Karpas-422 (cell line): ENCODE results near the gene FRMD8. TPM values are rescaled to one million over a fixed set of nuclear protein-coding genes. Genes with fewer than 3 reads are reported as not detected.

Experiments
- DNase-seq: peaks from one replicate; pipeline ENCODE4 v3.0.0-alpha.2; 2015
- H2AFZ ChIP-seq: fragments of 200-600 bp; sonication (generic); 2 replicates; pipeline ENCODE4 v1.6.1; 2014; ENCODE audit warnings: antibody characterized with exemption, low read length, mixed read lengths
- H3K27ac ChIP-seq: fragments of 200-600 bp; sonication (generic); 2 replicates; pipeline ENCODE4 v1.5.1; 2014; ENCODE audit warnings: mild to moderate bottlenecking, low read length, moderate library complexity
- H3K27me3 ChIP-seq: fragments of 200-600 bp; sonication (generic); 2 replicates; pipeline ENCODE4 v1.6.1; 2014; ENCODE audit warnings: low read length, mixed read lengths
- H3K36me3 ChIP-seq: fragments of 200-600 bp; sonication (generic); 2 replicates; pipeline ENCODE4 v1.6.1; 2014; ENCODE audit warnings: low read length, mixed read lengths; ENCODE audit not compliant: insufficient read depth
- H3K4me1 ChIP-seq: fragments of 200-600 bp; sonication (generic); 2 replicates; pipeline ENCODE4 v1.6.1; 2014; ENCODE audit warnings: mild to moderate bottlenecking, low read length, mixed read lengths
- H3K4me2 ChIP-seq: fragments of 200-600 bp; sonication (generic); 2 replicates; pipeline ENCODE4 v1.6.1; 2014; ENCODE audit warnings: low read length, low read depth, mild to moderate bottlenecking; ENCODE audit not compliant: poor library complexity, severe bottlenecking
- H3K4me3 ChIP-seq: fragments of 200-600 bp; sonication (generic); 2 replicates; pipeline ENCODE4 v1.5.1; 2014; ENCODE audit warnings: mild to moderate bottlenecking, antibody characterized with exemption, low read length, mixed read lengths
- H3K79me2 ChIP-seq: fragments of 200-600 bp; sonication (generic); 2 replicates; pipeline ENCODE4 v1.6.1; 2014; ENCODE audit warnings: mild to moderate bottlenecking, low read length, mixed read lengths
- H3K9ac ChIP-seq: fragments of 200-600 bp; sonication (generic); 2 replicates; pipeline ENCODE4 v1.6.0; 2014; ENCODE audit warnings: low read length
- H3K9me2 ChIP-seq: fragments of 200-600 bp; sonication (generic), shearing (Covaris generic); replicated peaks from 2 replicates; pipeline ENCODE4 v1.6.0; 2014; ENCODE audit warnings: mild to moderate bottlenecking, low read length, moderate library complexity; ENCODE audit not compliant: insufficient read depth
- H3K9me3 ChIP-seq: fragments of 300-700, 200-600 bp; sonication (generic); 2 replicates; pipeline ENCODE4 v1.6.1; 2014; ENCODE audit warnings: low read length, mixed read lengths
- H4K20me1 ChIP-seq: fragments of 200-600 bp; sonication (generic); 2 replicates; pipeline ENCODE4 v1.6.1; 2014; ENCODE audit warnings: mild to moderate bottlenecking, antibody characterized with exemption, low read length, low read depth; ENCODE audit not compliant: insufficient read depth
- total RNA-seq: library from RNA; depleted of rRNA; stranded (reverse); fragments of >200 nt; shearing (Covaris generic); gene quantifications from 2 replicates; pipeline ENCODE4 v1.2.3, GENCODE V29; 2014; ENCODE audit warnings: low replicate concordance; rRNA removed

FRMD8 gene
- total RNA-seq, result 48.5 and 102 TPM in 2 replicates

- peak; percentile 92 for DNase-seq
- Histone ChIP-seq H3K4me1 (peaks cover 46% of the 10 kb centered on the region), H3K4me2 (peak within 1 kb of the TSS; percentile 100), H2AFZ (peak within 1 kb of the TSS; percentile 59; the same call in 1 of the 2 replicates), H3K79me2 (peaks cover 30% of the 10 kb centered on the region), H3K27ac (peak within 1 kb of the TSS; percentile 71), H3K36me3 (0 out of 2 replicates have a peak, but pooled peaks cover 3% of the 10 kb centered on the region), H3K9ac (peak within 1 kb of the TSS; percentile 97), H4K20me1 (no peaks in the 10 kb centered on the region), H3K4me3 (peak within 1 kb of the TSS; percentile 98), H3K9me2 (no peaks in the 10 kb centered on the region), H3K9me3 (no peaks in the 10 kb centered on the region), H3K27me3 (no peaks in the 10 kb centered on the region)
These were observed at the start of gene FRMD8 for GRCh38 chr11:65386307-65387140. Gene FRMD8 (plus strand): TSS chr11:65386637. CDS start chr11:65387037, 400 bp downstream.

DNA sequence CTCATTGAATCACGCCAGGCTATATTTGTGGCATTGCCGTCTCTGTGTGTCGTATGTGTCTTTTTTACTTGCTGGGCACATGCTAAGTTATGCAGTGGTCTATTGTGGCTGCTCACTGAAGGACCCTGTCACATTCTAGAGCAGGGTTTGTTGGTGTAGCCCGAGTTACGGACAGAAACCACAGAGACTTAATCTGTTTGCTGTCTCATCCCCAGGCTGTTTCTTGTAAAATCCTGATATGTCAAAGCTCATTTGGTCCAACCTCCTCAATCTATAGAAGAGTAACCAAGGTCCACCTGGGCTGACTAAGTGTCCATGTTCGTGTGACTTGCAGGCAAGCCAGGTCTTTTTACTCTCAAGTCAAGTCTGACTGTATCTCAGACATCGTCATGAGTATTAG is 47.8 kb upstream of the FRMD8 start:
- Histone ChIP-seq H4K20me1 (no peaks in the 10 kb centered on the region), H3K9me2 (no peaks in the 10 kb centered on the region), H3K4me2 (no peak overlapping the region), H3K27me3 (no peaks in the 10 kb centered on the region), H3K4me3 (no peak overlapping the region), H3K4me1 (peaks cover 18% of the 10 kb centered on the region), H3K79me2 (peaks cover 64% of the 10 kb centered on the region), H3K36me3 (peaks cover 22% of the 10 kb centered on the region; the same call in 1 of the 2 replicates), H3K9me3 (no peaks in the 10 kb centered on the region), H3K27ac (no peak overlapping the region), H2AFZ (no peak overlapping the region), H3K9ac (no peak overlapping the region)
- no peak for DNase-seq

DNA sequence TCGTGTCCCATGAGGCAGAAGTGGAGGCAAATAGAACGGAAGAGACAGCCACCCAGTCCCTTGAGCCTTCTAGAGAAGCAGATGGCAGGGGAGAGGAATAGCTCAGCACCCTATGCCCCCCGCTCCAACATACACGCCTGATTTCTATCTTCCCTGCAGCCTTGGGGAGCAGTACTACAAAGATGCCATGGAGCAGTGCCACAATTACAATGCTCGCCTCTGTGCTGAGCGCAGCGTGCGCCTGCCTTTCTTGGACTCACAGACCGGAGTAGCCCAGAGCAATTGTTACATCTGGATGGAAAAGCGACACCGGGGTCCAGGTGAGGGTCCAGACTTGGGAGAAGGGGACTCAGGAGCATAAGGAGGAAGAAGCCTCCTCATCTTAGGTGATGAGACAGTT is 46.2 kb upstream of the FRMD8 start:
- Histone ChIP-seq H3K4me2 (no peak overlapping the region), H3K4me3 (no peak overlapping the region), H3K27ac (no peak overlapping the region), H3K36me3 (peaks cover 30% of the 10 kb centered on the region; the same call in 1 of the 2 replicates), H3K4me1 (peaks cover 10% of the 10 kb centered on the region), H2AFZ (no peak overlapping the region), H3K9me2 (no peaks in the 10 kb centered on the region), H3K9me3 (no peaks in the 10 kb centered on the region), H3K79me2 (peaks cover 48% of the 10 kb centered on the region), H3K9ac (no peak overlapping the region), H3K27me3 (no peaks in the 10 kb centered on the region), H4K20me1 (no peaks in the 10 kb centered on the region)
- no peak for DNase-seq

GRCh38 chr11:65341856-65342255 is 44.6 kb upstream of the FRMD8 start:
- Histone ChIP-seq H3K9me2 (no peaks in the 10 kb centered on the region), H3K79me2 (peaks cover 34% of the 10 kb centered on the region), H3K4me3 (no peak overlapping the region), H3K36me3 (peaks cover 43% of the 10 kb centered on the region; the same call in 1 of the 2 replicates), H3K4me1 (peaks cover 7% of the 10 kb centered on the region), H3K27ac (no peak overlapping the region), H3K9ac (no peak overlapping the region), H4K20me1 (no peaks in the 10 kb centered on the region), H3K4me2 (no peak overlapping the region), H2AFZ (no peak overlapping the region), H3K27me3 (no peaks in the 10 kb centered on the region), H3K9me3 (no peaks in the 10 kb centered on the region)
- DNase-seq, result no peak

GRCh38 chr11:65351511-65351910 is 34.9 kb upstream of the FRMD8 start:
- Histone ChIP-seq H3K9me2 (no peaks in the 10 kb centered on the region), H3K36me3 (peaks cover 19% of the 10 kb centered on the region; the same call in 1 of the 2 replicates), H3K27ac (no peak overlapping the region), H3K27me3 (no peaks in the 10 kb centered on the region), H3K4me3 (no peak overlapping the region), H3K79me2 (no peaks in the 10 kb centered on the region), H3K9ac (no peak overlapping the region; the same call in 1 of the 2 replicates), H3K4me1 (peaks cover 14% of the 10 kb centered on the region), H3K4me2 (no peak overlapping the region), H2AFZ (no peak overlapping the region), H4K20me1 (no peaks in the 10 kb centered on the region), H3K9me3 (no peaks in the 10 kb centered on the region)
- no peak for DNase-seq

DNA sequence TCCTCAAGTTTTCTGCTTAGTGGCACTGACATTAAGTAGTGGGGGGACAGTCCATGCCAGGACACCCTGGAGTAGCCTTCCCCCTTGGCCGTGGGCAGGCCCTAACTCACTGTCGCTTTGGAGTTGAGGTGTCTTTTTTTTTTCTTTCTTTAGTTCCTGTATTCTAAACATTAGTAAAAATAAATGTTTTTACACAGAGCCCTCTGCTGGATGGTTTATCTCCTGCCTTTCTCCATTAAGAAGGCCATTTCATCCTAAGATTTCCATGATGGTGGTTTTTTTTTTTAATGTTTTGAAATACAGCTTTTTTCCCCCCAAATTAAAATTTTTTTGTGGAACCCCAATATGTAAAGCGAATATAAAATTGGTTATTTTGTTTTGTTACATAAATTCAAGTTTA is 33.7 kb upstream of the FRMD8 start:
- no peak overlapping the region for H2AFZ ChIP-seq
- no peaks in the 10 kb centered on the region for H3K79me2 ChIP-seq
- H3K9me2 ChIP-seq, result no peaks in the 10 kb centered on the region
- peaks cover 17% of the 10 kb centered on the region; the same call in 1 of the 2 replicates for H3K36me3 ChIP-seq
- no peak overlapping the region for H3K27ac ChIP-seq
- H4K20me1 ChIP-seq, result no peaks in the 10 kb centered on the region
- H3K4me1 ChIP-seq, result peaks cover 14% of the 10 kb centered on the region
- DNase-seq, result peak; percentile 66
- H3K4me3 ChIP-seq, result no peak overlapping the region
- no peaks in the 10 kb centered on the region for H3K9me3 ChIP-seq
- no peaks in the 10 kb centered on the region for H3K27me3 ChIP-seq
- H3K4me2 ChIP-seq, result no peak overlapping the region
- H3K9ac ChIP-seq, result no peak overlapping the region

GRCh38 chr11:65353376-65353775 is 33.1 kb upstream of the FRMD8 start:
- no peaks in the 10 kb centered on the region for H4K20me1 ChIP-seq
- no peaks in the 10 kb centered on the region for H3K9me3 ChIP-seq
- H3K9me2 ChIP-seq, result no peaks in the 10 kb centered on the region
- no peak overlapping the region for H2AFZ ChIP-seq
- H3K4me2 ChIP-seq, result no peak overlapping the region
- H3K79me2 ChIP-seq, result no peaks in the 10 kb centered on the region
- H3K9ac ChIP-seq, result no peak overlapping the region
- H3K4me1 ChIP-seq, result peaks cover 14% of the 10 kb centered on the region
- H3K27me3 ChIP-seq, result no peaks in the 10 kb centered on the region
- no peak for DNase-seq
- H3K27ac ChIP-seq, result no peak overlapping the region
- no peak overlapping the region for H3K4me3 ChIP-seq
- peaks cover 17% of the 10 kb centered on the region; the same call in 1 of the 2 replicates for H3K36me3 ChIP-seq

DNA sequence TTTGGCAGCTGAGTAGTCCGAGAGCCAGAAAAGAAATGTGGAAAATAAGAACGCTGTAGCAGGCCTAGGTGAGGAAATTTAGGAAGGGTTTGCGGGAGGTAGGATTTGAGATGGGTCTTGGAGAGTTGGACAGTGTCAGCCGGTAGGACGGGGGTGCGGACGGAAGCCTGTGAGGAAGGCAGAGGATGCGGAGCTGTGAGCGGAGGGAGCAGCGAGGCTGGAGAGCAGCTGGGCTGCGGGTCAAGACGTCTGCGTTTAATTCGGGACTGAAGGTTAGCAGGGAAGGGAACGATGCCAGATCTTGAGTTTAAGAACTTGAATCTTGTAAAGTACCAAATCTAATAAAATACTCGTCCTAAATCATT is 32.6 kb upstream of the FRMD8 start:
- DNase-seq, result no peak
- Histone ChIP-seq H3K9me2 (no peaks in the 10 kb centered on the region), H2AFZ (0 out of 2 replicates have a peak overlapping the region, but pooled peaks have one; percentile 33), H4K20me1 (no peaks in the 10 kb centered on the region), H3K27ac (no peak overlapping the region), H3K9me3 (no peaks in the 10 kb centered on the region), H3K79me2 (no peaks in the 10 kb centered on the region), H3K27me3 (no peaks in the 10 kb centered on the region), H3K9ac (peak overlapping the region; percentile 61; the same call in 1 of the 2 replicates), H3K4me1 (peaks cover 14% of the 10 kb centered on the region), H3K36me3 (peaks cover 12% of the 10 kb centered on the region; the same call in 1 of the 2 replicates), H3K4me3 (peak overlapping the region; percentile 80; the same call in 1 of the 2 replicates), H3K4me2 (peak overlapping the region; percentile 76)
